LNCaP clone FGC (cell line): ENCODE measurements around the gene FN3KRP.

Experiments
- DNase-seq: peaks from one replicate; pipeline ENCODE4 v3.0.0-alpha.2; 2011; ENCODE audit warnings: low read depth
- H3K4me3 ChIP-seq: 2 replicates; pipeline ENCODE4 v1.5.1; 2011; ENCODE audit warnings: mild to moderate bottlenecking, low read depth, low read length, control low read depth
- TF ChIP-seq, protein P1 (sequence below): IDR thresholded peaks from 2 replicates; pipeline ENCODE4 v1.5.1; 2012; ENCODE audit warnings: mild to moderate bottlenecking; ENCODE audit not compliant: control insufficient read depth, insufficient read depth; ENCODE audit errors: extremely low read depth

Gene FN3KRP

DNA sequence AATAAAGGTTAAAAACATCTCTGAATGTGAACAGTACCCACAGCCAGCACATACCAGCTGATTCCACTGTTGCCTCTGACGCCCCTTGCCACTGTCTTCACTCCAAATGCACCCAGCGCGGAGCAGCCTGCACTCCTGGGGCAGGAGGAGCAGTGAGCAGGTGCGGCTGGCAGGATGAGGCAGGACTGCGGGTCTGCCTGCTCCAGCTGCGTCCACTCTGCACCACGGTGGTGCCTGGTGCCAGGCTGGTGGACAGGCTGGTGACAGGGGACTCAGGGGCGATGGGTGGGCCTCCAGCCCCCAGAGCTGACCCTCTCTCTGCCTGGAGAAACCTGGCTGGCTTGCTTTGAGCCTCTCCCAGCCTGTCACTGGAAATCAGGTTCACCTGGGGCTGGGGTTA is 27.4 kb upstream of the FN3KRP start:
- DNase-seq: no peak
- no peak overlapping the region for H3K4me3 ChIP-seq
- TF ChIP-seq, protein P1, sequence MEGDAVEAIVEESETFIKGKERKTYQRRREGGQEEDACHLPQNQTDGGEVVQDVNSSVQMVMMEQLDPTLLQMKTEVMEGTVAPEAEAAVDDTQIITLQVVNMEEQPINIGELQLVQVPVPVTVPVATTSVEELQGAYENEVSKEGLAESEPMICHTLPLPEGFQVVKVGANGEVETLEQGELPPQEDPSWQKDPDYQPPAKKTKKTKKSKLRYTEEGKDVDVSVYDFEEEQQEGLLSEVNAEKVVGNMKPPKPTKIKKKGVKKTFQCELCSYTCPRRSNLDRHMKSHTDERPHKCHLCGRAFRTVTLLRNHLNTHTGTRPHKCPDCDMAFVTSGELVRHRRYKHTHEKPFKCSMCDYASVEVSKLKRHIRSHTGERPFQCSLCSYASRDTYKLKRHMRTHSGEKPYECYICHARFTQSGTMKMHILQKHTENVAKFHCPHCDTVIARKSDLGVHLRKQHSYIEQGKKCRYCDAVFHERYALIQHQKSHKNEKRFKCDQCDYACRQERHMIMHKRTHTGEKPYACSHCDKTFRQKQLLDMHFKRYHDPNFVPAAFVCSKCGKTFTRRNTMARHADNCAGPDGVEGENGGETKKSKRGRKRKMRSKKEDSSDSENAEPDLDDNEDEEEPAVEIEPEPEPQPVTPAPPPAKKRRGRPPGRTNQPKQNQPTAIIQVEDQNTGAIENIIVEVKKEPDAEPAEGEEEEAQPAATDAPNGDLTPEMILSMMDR: no peak

DNA sequence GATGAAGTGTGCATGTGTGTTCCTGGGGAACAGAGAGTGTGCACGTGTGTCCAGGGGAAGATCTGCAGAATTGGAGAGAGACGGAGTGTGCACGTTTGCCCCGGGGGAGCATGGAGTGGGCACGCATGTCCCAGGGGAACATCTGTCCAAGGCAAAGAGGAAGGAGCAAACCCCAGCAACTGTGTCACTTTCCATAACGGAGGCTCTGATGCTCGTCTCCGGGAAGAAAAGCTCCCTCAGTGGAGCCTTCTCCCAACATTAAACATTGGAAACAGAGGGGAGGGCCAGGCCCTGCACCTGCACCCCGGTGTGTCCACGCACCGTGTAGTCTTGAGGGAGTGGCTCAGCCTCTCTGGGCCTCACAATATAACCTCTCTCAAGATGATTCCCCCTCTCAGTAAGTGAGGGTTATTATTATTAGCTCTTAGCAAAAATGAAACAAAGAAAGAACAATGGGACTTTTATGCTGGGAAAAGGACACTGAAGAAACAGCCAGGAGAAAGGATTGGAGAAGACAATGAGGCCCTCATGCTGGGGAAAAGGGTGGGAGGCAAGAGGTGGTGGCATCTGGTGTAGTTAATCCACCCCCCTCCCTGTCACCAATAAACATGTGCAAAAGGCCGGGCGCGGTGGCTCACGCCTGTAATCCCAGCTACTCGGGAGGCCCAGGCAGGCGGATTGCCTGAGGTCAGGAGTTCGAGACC is 25.6 kb upstream of the FN3KRP start:
- H3K4me3 ChIP-seq: no peak overlapping the region
- TF ChIP-seq, protein P1: no peak
- DNase-seq: no peak

DNA sequence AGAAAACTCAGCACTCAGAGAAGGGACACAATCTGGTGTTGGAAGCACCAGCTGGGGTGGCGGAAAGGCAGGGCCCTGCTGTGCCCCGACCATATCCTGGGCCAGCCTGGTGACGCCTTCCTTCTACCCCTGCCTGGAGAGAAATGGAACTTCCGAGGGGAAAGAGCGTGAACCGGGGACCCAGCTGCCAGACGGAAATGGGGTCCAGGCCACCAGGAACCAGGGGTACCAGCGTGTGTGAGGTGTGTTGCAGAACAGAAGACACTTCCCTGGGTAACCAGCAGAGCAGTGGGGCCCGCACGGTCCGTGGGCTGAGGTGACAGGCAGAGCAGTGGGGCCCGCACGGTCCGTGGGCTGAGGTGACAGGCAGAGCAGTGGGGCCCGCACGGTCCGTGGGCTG is 24.8 kb upstream of the FN3KRP start:
- no peak for DNase-seq
- no peak overlapping the region for H3K4me3 ChIP-seq
- TF ChIP-seq, protein P1: no peak

DNA sequence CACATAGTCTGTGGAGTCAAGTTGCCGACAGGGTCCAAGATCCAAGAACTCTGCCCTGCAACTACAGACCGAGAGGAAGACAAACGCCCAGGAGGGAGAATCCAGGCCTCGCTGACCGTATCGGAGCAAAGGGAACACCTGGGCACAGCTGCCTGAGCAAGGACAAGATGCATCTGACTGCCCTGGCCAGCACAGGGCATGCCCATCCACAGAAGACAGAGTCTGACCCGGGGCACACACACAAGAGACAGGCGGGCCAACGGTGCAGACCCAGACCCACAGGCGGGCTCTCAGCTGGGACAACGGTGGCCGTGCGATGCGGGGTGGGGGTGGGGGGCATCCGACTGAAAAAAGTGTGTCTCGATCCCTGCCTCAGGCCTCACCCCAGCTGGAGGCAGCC is 24.2 kb upstream of the FN3KRP start:
- DNase-seq: no peak
- no peak overlapping the region for H3K4me3 ChIP-seq
- TF ChIP-seq, protein P1: no peak

DNA sequence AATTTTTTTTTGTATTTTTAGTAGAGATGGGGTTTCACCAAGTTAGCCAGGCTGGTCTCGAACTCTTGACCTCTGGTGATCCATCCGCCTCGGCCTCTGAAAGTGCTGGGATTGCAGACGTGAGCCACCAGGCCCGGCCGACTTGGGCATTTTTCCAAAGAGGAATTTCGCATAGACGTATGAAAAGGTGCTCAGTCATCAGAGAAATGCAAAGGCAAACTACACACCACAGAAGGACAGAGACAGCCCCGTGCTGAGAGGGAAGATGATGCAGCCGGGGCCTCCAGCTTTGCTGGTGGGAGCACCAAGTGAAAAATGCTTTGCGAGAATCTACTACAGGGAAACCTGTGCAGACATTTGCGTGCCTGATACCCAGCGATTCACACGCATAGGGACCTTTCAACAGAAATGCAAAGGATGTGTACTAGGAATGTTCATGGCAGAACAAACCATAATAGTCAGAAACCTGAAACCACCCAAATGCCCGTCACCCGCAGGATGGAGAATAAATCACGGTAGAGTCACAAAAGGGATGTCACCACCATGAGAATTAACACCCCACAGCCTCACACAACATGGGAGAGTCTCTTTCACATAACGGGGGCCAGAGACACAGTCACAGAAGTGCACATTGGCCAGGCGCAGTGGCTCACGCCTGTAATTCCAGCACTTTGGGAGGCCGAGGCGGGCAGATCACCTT is 23.2 kb upstream of the FN3KRP start:
- H3K4me3 ChIP-seq: no peak overlapping the region
- TF ChIP-seq, protein P1: no peak
- DNase-seq: no peak

DNA sequence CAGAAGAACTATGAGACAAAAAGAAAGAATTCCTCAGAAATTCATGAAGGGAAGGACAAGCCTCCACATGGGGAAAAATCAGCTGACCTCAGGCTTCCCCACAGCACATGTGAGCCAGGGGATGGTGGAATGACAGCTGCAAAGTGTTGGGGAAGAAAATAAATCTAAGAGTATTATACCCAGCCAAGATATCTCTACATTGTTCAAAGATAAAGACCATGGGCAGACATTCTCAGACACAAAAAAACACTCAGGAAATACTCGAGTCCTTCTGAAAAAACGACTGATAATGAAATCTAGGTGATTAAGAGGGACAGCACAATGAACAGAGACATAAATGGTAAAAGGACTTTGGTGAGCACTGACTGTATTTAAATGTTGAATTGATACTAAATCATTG is 21.9 kb upstream of the FN3KRP start:
- TF ChIP-seq, protein P1: no peak
- no peak for DNase-seq
- no peak overlapping the region for H3K4me3 ChIP-seq

DNA sequence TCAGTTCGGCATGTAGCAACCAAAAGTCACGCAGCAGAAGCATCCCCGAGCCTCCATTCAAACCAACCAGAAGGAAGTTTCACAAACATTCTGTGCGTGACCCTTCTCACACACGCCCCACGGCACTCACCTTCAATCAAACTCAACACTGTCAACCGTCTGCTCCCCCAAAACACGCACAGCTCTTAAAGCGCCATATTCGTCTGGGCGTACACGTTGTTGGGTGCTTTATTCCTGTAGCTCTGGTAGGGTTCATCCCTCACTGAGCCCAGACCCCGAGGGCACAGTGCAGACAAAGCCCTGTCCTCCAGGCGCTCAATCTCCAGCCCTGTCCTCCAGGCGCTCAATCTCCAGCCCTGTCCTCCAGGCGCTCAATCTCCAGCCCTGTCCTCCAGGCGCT is 20.2 kb upstream of the FN3KRP start:
- TF ChIP-seq, protein P1: no peak
- DNase-seq: no peak
- no peak overlapping the region for H3K4me3 ChIP-seq
